GM19025 (cell line): ENCODE data around the gene ISOC1.
A peak's percentile ranks its signal among the peaks of the same experiment; 100 is the strongest.

Experiments used
- ATAC-seq: cut with Tn5 transposase; IDR thresholded peaks from one replicate; pipeline ENCODE4 v1.9.1; 2021; ENCODE audit warnings: mild to moderate bottlenecking, low read depth, moderate library complexity; ENCODE audit not compliant: unreplicated experiment

Gene ISOC1

DNA sequence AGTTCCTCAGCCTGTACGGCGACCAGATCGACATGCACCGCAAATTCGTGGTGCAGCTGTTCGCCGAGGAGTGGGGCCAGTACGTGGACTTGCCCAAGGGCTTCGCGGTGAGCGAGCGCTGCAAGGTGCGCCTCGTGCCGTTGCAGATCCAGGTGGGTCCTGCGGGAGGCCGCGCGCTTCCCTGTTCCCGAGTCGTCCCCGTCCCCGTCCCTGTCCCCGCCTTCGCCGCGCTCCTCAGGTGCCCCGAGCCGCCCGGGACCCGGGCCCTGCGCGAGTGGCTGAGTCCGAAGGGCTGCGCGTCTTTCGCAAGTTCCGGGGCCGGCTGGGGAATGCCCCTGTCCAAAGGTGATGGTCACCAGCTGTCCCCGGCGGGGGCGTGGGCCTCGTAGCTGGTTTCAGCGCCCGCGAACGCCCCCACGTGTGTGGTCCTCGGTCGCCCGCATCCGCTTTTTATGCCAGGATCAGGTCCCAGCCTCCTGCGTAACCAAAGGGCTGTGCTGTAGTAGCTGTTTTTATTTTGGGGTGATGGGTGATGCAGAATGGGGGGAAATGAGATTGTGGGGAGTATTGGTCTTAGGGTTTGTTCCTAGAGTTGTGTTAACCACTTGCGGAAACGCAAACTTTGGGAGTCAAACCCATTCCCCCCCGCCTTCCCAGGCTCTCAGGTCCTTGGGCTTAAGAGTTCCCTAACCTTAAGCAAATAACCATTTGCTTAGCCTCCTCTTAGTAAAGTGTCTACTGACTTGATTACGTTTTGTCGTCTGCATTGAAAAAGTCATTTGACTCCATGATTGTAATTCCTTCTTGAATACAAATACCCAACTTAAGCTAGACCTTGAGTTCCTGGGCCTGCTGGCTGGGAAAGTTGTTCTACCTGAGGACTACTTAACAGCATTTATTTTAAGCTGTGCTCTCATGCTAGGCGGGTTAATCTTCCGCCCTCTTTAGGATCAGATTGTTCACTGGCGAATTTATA lies 663 bp downstream of the ISOC1 start:
- peak; percentile 42 for ATAC-seq

DNA sequence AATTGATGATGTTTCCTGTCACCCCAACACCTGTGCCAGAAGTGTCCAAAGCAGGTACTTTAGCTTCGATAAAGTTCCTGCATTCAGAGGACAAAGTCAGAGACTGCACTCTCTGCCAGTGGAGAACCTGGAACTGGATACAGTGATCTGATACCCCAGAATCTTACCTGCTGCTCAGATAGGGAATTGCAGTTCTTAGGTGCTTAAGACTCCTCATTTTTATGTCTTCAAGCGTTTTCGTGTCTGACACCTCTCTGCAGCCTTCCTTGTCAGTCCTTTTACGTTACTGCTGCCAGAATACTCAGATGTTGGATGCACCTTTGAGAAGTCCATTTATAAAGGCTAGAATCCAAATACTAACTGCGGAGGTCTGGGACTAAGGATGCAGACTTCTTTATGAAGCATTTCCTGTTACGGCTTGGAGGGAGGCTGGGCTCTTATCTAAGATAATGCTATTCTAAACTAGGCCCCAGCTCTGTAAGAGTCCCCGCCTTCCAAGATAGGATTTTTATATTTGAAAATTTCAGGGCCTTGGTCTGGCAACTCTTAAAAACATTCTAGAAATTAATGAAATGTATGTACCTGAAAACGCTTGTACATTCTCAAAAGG lies 1.9 kb downstream of the ISOC1 start:
- no peak for ATAC-seq

DNA sequence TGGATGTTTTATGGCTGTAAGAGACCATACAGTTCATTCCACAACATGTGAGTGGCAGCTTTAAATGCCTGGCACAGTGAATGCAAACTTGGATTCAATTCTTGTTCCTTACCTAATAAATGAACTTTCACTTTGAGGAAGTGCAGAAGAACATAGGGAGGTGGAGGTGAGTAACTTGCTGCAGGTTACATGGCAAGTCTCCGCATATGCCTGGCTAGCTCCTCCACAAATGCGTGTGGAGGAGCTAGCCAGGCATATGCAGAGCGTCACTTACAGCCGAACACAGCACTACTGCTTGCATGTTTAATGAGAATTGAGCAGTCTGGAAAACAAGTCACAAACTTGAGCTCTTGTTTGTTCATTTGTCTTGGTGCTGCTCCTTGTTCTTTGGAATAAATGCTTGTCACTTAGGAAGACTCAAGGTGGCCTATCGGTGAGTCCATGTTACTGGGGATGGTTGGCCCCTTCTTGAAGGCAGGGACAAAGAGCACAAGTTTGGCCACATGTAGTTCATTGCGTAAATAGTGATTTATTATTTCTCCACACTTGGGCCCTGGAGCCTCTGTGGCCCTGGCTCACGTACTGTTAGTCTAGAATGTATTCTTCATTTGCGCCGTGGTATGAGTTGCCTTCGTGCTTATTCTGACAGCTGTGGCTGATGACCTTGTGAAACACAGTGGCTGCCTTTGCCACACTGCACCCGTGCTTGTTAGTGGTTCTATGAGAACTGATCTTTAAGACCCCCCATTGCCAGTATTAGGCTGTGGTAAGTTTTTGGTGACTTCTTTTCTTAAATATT lies 3.1 kb downstream of the ISOC1 start:
- ATAC-seq: no peak

DNA sequence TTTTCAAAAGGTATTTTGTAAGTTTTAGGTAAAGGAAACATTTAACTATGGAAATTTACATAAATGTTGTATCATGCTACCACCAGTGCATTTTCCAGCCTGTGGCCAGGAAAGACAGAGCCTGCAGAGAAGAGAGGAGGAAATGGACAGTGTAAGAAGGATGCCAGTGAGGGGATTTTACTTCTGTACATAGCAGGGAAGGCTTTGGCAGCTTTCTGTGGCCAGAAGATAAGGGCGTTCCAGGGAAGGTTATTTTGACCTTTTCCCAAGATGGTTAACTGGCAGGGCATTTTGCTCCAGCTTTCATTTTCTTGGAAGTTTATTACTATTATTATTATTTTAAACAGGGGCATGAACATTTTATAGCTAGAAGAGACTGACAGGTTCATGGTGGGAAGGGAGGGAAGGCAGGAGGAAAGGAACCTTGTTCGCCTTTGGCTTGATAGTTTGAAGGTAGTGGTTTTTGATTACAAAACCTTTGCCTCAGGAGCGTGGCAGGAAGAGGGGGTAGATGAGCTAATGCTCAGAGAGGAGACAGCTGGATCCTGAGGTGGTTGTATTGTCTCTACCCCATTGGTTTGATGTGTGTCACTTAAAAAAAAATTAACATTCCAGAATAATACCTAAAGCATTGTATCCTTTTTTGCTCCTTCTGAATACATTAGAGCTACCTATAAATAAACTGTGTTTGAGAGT lies 4.1 kb downstream of the ISOC1 start:
- no peak for ATAC-seq

DNA sequence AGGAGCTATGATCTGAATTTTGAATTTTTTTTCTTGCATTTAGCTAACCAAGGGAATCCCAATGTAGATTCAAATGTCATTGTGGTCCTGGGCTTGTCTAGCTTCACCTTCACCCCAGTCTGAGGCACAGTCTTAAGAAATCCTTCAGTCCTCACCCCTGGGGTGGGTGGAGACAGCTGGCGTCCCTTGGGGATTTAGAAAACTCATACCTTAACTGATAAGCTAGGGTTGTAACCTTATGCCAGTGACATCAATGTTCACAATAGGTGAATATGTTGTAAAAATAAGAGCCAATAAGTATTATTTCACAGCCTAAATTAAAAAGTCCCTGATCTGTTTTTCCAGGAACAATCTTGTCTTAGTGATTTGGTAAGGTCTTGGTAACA lies 4.6 kb downstream of the ISOC1 start:
- no peak for ATAC-seq

DNA sequence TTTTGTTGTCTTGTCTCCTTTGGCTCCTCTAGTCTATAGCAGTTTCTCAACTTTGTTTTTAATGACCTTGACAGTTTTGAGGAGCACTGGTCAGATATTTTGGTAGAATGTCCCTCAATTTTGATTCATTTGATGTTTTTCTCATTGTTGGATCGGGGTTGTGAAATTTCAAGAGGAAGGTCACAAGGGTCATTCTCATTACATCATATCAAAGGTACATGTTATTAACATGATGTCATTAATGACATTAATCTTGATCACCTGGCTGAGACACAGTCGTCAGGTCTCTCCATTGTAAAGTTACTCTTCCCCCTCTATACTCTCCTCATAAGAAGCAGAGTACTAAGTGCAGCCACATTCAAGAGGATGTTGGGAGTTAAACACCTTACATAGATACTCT lies 7.2 kb downstream of the ISOC1 start:
- ATAC-seq: no peak

DNA sequence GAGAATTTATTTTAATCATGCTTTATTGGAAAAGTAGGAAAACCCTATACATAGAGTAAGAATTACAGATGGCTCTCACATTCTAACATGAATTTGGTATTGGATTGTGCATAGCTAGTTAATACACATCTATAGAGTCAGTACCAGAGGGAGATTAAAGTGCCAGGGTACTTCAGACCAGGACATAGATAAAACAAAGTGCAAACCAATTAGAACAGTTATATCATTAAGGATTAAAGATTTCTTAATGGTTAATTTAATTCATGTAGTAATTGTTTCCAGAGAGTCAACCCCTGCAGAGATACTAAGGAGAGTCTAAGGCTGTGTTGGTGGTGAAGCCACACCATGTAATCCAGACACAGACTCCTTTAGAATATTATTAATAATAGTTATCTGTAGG lies 8.8 kb downstream of the ISOC1 start:
- ATAC-seq: no peak

DNA sequence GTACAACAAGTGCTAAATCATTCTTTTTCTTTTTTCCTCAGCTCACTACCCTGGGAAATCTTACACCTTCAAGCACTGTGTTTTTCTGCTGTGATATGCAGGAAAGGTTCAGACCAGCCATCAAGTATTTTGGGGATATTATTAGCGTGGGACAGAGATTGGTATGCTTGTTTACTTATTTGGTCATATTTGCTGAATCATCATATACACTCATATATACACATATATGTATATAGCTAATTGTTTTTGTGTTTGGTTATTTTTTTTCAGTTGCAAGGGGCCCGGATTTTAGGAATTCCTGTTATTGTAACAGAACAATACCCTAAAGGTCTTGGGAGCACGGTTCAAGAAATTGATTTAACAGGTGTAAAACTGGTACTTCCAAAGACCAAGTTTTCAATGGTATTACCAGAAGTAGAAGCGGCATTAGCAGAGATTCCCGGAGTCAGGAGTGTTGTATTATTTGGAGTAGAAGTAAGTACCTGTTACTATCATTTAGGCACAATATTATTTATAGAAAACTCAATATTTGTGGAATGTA lies 10.4 kb downstream of the ISOC1 start:
- no peak for ATAC-seq

DNA sequence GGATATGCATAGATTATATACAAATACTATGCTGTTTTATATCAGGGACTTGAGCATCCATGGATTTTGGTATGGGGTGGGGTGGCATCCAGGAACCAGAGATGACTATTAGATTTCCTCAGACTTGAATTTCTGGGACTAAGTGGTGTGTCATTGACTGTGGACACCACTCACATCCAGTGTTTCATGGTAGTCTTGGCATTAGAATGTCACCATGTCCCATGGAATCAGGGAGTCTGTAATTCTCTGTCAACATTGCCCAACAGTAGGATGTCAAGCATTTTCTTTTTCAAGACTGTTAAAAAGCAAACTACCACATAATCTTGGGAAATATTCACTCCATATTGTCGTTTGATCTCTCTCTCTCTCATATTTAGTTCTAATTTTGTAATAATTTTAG lies 13.1 kb downstream of the ISOC1 start:
- ATAC-seq: no peak

DNA sequence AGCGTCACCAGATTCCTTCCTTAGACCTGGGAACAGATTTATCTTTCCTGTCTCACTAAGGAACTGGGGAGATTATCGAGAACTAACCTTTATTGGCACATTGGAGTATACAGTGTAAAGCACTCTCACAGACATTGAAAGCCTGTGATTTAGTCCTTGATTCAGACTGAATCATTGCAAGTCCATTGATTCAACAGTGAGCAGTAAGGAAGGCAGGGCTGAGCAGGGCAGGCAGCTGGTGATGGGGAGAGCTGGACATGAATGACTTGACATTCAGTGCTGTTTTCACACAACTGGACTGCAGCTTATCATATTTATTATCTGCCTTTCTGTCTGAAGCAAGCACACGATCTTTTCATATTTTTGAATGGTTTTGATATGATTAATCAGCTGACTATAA lies 16.2 kb downstream of the ISOC1 start:
- ATAC-seq: no peak

DNA sequence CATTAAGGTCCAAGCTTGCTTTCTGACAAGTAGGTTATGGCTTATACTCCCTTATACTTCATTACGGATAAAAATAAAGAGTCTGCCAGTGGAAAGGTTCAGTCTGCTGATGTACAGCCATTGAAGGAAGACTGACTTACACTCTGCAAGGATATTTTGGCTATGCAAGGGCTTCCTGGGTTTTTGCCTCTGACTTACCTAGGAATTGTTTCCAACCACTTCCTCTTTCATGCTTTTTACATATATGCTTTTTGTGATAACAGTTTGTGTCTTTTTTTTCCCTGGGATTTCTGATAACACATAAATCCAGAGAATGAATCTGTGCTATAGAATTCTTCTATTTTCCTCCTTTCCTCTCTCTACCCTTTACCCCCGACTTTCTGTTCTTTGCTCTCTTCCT lies 16.8 kb downstream of the ISOC1 start:
- ATAC-seq: no peak

DNA sequence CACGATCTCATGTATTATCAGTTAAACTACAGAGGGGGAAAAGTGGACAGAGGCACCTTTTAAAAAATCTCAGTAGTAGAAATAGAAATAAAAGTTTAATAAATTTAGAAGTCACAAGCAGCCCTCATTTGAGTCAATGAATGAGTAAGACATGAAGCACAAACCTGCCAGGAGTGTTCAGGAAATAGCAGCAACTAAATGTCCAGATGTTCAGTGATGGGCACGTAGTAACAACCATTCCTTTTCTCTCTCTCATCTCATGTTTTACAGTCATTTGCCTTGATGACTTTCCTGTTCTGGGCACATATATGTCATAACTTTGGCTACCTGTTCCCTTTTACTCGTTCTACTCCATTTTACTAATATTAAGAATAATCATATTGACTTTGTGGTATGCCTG lies 17.7 kb downstream of the ISOC1 start:
- ATAC-seq: no peak

DNA sequence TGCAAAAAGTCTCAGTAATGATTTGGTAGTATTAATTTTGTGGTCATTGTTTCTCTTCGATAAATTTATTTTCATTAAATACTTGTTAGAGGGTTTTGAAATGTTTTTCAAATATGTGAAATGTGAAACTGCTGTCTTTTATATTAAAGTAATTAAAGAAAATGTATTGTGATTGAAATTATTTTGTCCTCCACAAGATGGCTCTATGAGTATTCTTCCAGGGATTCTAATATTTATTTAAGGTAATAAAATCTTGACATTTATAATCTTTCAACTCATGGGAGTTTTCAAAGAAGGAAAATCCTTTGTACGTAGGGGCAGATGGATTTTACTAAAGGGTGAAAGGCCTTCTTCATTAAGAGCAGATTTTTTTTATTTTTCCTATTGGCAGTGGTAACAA lies 19.3 kb downstream of the ISOC1 start:
- no peak for ATAC-seq

DNA sequence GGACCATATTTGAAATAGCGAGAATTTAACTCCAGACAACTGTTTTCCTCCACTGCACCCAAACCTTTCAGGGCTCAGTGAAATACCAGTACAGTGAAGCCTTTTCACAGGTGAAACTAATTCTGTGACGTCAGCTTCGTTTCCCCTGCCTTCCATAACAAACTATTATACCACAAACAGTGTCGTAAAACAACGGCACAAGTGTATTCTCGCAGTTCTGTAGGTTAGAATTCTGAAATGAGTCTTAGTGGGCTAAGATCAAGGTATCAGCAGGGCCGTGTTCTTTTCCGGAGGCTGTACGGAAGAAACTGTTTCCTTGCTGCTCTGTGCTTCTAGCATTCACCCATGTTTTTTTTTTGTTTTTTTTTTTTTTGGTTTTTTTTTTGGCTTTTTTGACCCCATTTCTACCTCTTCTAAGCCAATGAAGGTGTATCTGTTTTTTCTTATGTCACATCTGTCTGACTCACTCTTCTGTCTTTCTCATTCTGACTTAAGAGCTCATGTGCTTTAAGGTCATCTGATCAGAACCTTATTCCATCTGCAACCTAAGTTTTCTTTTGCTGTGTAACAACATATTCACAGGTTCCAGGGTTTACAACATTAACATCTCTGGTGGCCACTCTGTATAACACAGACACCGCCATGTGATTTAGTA lies 20.1 kb downstream of the ISOC1 start:
- no peak for ATAC-seq

DNA sequence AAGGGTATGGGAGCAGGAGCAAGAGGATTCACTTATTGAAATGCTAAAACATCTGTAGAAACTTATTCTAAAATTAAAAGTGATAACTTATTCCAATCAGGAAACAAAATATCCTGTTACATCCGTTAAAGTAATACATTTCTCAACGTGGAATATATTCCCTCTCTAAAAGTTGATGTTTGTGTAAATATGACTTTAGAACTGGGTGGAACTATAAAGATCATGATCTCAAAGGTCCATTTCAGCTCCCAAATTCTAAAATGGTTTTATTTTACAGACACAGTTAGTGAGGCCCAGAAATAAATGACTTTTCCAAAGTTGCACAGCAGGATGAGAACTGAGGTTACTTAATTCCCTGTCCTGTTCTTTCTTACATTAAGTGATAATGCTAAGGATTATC lies 21.1 kb downstream of the ISOC1 start:
- ATAC-seq: no peak

DNA sequence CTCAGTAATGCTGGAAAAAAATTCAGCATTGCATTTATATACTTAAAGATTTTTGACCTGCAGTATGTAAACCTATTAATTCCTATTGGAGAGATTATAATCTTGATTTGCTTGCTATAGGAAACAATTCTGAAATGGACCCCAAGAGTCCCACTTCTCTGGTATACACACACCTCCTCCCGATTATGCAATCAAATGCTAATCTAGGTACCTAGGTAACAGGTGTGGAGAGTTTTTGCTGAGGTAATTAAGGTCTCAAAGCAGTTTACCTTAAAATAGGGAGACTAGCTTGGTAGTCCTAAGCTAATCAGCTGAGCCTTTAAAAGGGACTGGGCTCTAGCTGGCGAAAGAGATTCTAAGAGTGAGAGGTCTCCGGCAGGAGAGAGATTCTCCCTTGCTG lies 22.2 kb downstream of the ISOC1 start:
- ATAC-seq: no peak

DNA sequence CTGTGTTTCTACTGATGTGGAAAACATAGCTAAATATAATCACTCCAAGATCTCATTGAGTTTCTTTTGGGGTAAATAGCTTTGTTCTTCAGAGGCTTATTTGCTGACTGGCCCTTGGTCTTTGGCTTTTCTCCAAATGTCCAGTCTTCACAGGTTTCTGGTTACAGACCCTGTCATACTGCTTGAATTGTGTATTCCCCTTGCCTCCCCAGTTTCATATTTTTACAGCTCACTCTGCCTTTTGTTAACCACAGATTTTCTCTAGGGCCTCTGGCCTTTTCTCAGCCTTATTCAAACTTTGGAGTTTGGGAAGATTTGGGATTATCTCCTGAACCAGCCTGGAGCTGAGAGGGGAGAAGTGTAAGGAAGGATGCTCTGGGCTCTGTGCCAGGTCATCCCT lies 23.9 kb downstream of the ISOC1 start:
- ATAC-seq: no peak

DNA sequence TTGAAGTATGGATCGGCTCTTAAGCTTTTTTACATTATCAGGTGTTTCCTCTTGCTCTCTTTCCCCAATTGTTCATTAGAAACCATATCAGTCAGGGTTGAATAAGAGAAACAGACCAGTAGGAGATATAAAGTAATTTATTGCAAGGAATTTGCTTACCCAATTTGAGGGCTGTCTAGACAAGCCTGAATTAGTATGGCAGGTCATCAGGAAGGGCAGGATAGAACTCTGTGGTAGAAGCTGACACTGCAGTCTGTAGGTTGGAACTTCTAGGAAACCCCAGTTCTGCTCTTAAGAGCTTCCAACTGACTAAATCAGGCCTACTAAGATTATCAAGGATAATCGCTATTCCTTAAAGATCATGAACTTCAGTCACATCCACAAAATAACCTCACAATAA lies 24.3 kb downstream of the ISOC1 start:
- ATAC-seq: no peak

DNA sequence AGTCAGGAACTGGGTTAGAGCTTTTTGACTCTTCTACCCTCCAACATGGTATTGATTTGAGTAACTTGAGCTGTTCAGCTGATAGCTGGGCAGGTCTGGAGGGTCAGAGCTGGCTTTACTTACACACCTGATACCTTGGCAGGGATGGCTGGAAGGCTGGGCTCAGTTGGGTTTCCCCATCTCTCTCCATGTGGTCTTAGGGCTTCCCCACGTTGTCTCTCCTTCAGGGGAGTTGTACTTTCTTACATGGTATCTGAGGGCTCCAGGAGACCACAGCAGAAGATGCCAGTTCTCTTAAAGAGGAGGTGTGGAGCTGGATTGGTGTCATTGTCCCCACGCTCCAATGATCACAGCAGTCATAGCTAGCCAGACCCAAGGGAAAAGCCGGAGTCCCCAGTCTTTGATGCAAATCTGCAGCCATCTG lies 25.6 kb downstream of the ISOC1 start:
- peak; percentile 69 for ATAC-seq

DNA sequence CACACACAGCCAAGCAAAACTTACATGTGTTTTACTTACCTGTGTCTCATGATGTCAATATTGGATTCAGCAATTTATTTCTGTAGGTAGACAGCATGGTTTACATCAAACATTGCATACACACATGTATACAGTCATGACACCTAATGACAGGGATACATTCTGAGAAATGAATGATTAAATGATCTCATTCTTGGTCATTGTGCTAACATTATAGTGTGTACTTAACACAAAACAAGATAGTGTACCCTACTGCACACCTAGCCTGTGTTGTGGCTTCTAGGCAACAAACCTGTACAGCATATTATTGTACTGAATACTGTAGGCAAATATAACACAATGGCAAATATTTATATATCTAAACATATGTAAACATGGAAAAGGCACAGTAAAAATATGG lies 28.0 kb downstream of the ISOC1 start:
- ATAC-seq: no peak
